SIG-M5 (cell line): Measurements from ENCODE around the gene SLC9A9.
A peak's percentile ranks its signal among the peaks of the same experiment; 100 is the strongest.

Experiments used
- DNase-seq: peaks from one replicate; lab custom pipeline; 2025; lab: John Stamatoyannopoulos, UW

SLC9A9 gene

DNA sequence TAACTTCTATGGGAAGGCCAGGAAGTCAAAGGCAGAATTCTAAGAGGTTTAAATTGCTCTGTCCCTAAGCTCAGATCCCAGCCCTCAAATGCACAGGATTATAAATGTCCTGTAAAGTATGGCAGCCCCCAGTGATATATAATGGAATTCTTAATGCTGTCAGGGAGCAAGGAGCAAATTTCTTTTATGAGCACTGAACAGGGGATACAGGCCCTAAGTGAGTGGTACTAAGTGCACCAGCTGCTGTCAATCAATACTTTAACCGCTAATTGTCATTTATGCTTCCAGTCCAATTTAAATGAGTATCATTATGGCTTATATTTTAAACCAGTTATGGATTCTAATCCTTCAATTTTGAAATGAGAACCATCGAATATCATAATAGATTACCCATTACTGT, 4.7 kb downstream of the SLC9A9 start:
- DNase-seq: no peak

DNA sequence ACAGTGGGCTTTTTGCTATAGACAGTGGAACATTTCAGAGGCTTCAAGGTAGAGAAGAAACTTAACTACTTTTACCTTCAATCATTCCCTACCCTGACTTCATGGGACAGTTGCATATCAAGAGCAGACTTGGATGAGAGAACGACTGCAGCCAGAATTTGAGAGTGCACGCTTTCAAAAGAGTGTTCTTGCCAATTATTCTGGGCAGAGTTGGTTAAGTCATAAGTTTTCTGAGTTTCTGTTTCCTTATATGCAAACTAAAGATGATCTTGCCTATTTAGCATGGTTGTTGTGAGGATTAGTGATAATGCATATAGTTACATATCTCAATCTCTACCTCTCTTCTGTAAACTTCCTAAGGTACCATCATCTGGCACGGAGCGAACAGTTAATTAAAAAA, 7.6 kb downstream of the SLC9A9 start:
- no peak for DNase-seq

DNA sequence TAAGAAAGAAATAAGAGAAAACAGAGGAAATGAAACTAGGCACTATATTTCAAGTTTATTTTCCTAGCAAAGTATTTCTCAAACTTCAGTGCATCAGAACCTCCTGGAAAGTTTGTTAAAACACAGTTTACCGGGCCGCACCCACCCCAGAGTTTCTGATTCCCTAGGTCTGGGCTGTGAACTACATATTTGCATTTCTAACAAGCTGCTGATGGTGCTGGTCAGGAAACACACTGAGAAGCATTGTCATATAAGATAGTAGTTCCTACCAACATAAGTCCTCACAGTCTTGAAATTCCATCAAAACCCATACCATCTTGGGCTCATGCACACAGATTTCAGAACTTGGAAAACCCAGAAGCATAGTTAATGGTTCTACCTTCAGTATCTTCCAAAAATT, 8.3 kb downstream of the SLC9A9 start:
- DNase-seq: no peak

DNA sequence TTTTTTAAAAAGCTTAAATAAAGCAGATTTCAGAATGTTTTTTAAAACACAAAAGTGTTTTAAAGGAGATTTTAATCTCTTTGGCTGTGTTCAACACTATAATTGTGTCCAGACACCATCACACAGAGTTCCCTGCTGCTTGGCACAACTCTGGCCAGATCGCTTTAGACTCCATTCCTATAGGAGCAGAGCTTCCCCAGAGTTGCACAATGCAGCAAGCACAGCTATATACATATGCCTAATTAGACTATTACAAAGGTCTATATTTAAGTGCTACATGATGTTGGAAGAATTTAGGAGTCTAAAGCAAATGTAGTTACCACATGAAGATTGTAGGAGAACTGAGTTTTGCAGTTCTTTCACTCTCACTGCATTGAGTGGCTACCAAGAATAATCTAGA, 11.2 kb downstream of the SLC9A9 start:
- DNase-seq: no peak

DNA sequence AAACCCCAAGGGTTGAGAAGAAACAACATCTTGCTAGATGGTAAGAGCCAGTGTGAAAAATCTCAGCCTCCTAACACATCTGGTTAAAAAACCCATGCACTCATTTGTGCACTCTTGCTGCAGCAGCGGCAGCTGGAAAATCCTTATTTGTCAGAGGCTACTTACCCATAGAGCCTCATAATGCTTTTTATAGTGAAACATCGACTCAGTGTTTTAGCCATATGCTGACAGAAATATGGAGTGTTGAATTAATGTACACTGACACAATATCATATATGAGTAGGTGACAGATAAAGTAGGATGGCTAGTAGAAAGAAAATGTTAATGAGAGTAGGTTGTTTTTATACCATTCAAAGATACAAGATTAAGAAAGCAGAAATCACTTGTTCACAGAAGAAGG, 13.0 kb downstream of the SLC9A9 start:
- no peak for DNase-seq

DNA sequence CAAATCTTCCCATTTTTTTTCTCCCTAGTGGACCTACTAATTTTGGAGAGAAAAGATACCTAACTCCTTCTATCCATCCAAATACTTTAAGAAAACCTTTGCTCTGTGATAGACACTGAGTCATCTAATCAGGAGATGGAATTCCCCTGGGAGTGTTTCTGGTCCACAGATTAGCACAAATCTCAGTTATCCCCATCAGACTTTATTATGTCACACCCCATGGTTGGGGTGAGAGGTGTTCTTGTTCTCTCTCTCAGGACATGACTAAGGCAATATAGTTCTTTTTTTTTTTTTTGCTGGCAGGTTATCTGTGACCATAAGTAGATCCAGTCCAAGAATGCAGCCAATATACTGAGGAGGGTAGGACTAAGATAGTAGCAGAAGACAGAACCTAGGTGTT, 15.8 kb downstream of the SLC9A9 start:
- DNase-seq: no peak

DNA sequence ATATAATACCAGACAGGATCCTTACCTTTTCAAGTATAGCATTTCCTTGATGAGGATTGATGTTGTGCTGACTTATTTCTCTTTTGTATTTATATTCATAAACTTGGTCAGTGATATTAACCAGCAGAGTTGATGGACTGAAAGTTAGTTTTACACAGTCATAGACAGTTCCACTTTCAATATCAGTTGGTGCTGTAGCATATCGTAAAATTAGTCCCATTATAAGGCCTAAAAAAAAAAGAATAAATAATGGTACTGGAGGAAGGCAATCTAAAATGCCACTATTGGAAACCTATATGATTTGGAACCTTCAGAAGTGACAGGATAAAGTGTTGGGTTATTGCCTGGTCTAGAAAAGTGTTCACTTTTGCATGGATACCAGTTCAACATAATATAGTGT, 16.3 kb downstream of the SLC9A9 start:
- DNase-seq: no peak

DNA sequence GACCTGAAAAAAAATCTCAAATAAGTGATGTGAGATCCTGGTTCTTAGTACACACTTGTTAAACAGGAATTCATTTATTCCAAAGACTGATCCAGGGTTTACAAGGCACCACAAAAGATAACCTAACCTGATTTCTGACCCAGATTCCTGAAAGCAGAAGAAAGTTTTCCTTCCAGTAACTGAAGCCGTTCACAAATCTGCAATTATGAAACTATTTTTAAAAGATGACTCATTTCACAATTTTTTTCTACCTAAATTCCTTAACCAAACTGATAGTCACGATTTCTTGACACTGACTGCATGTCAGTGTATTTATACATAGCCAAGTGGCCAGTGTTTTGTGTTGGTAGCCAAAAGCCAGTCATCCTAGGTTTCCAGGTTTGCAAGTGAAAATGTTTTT, 17.1 kb downstream of the SLC9A9 start:
- DNase-seq: no peak

DNA sequence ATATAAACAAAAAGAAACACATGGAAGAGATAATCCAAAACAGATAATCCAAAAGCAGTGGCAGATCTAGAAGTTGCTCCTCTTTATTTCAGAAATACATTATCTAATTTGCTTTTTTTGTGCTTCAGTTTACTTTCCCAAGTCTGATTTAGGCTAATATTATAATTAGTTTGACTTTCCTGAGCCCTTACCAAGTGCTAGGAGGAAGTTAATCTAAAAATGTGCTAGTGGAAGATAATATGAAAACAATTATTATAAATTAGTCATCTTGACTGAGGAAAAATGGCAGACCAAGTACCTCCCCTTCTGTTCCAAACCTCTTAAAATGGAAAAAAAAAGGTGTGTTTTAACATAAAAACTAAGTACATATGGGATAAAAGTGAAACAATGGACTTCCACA, 17.5 kb downstream of the SLC9A9 start:
- no peak for DNase-seq

DNA sequence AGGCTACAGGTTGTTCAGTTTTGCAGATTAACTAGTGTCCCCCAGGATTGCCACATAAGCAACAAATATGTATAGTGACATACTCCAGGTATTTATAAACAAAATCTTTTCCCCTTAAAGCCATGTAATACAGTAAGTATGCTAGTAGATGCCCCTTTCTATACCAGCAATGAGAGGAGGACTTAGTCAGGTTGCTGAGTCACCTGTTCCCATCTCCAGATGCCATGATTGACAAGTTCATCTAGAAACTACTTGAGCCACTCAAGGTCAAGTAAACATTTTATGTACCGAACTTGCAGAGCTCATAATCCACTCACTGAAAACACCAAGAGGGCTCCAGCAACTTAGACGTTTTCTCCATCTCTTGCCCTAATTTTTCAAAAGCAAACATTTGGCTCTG, 18.2 kb downstream of the SLC9A9 start:
- DNase-seq: no peak

DNA sequence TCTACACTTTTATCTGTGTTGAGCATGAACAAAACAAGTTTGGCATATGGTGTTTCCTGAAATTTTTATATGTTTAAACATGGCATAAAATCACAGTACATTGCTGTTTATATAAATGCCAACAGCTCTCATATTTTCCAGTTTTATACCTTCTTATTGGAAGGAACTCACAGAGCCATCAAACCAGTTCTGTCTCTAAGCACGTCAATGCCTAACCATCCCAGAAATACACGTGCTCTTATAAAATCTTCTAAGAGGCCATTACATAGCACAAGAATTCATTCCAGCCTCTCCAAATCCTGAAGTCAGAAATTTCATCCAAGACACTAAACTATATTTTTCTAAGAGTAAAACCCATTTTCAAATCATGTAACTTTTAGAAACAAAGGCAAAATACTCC, 20.8 kb downstream of the SLC9A9 start:
- DNase-seq: no peak

DNA sequence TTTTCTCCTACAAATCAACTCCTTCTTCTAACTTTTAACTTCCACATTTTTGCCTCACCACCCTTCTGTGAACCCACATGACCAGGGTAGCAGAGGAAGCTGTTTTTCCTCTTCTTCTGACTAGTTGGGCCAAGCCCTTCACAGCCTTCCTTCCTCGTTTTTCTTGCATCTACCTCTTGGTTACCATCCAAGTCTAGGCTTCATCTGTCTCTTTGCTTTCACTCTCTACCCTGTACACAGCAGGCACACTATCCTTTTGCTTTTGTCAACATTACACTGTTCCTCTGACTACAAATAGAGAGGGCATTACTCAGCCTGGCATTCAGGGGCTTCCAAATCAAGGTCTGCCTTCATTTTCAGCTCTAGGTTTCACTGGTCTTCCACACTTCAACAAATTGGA, 22.0 kb downstream of the SLC9A9 start:
- no peak for DNase-seq

DNA sequence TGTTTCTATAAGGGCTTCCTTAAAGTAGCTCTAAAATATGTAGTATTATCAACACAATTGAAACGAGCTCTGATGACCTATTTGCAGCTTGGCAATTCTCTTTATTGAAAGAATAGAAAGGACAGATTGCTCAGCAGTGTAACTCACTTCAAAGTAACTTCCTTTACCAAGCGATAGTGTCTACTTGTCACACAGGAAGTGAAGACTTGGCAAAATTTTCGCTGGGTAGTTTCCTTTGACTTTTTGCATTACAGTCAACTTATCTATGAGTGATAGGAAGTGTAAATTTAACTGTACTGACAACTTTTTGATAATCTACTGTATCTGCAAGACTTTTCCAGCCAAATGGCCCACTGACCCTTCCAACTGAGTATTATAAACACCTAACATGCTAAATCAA, 22.8 kb downstream of the SLC9A9 start:
- DNase-seq: no peak

DNA sequence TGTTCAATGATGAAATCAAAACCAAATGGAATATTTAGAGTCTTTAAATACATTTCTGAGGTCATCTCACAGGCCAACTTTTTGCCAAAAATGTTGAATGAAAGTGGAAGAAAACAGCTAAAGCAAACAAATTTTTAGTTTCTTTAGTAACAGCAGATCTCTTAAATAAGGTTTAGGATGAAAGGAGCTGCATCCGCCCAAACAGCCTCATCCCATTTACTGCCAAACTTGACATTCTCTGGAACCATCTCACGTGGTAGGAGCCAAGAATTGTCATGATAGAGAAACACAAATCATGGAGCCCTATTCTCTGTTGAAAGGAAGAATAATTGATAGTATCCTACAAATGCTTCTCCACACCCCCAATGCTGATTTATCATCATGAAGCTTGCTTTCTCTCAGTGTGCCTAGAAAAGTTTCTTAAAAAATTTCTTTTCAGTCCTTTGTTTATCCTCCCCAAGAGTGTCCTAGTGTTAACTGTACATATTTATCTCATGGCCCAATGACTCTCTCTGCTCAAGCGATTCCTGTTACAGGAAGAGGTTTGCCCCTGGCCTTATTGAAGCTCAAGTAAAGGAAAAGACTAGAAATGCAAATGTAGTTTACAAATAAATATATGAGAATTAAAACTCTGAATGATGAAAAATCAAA, 23.4 kb downstream of the SLC9A9 start:
- DNase-seq: no peak

DNA sequence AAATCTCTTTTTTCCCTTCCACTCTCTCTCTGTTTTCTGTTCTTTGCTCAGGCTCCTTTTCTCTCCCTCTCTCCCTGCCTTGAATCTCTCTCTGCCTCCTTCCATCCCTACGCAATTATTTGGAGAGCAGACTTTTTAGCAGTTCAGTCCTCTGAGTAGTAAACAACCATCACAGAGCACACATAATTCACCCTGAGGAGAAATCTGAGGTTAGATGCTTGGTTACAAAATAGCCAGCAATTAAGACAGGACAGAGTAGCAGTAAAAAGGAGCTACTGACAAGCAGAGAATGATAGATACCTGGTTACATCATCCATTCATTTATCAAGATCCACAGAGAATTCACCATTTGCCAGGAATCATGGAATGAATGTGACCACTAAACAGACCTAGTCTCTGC, 25.5 kb downstream of the SLC9A9 start:
- no peak for DNase-seq

DNA sequence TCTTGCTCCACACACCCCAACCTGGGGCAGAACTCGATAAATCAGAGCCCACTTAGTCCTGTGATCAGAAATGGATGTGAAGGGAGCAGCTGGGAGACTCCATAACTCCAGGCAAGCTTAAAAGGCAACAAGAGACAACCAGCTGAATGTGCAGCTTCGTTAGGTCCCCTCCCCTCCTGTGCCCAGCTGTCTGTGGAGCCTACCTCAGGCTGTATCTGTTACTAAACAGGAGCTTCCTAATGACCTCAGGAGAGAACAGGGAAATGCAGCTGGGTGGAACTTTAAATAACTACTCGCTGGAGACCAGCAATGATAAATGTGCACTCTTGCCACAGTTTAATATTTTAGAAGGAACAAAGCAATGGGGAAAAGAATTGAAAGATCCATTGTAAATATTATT, 25.9 kb downstream of the SLC9A9 start:
- DNase-seq: no peak

DNA sequence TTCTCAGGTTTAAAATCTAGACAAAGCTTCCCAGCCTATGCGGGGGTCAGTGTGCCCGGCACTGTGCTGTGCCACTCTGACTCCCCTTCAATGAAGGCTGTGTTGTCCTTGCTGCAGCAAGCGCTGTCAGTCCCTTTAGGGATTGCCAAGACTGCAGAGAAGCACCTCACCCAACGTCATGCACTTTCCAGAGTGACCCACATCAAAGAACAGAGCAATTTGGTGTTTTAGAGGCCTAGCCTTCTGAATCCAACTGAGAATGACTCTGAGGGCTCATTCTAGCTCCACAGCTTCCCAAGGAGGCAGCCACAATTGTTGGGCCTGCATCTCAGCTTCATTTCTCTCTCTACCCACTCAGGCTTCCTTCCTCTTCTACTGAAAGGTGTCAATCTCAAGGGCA, 26.4 kb downstream of the SLC9A9 start:
- DNase-seq: no peak

DNA sequence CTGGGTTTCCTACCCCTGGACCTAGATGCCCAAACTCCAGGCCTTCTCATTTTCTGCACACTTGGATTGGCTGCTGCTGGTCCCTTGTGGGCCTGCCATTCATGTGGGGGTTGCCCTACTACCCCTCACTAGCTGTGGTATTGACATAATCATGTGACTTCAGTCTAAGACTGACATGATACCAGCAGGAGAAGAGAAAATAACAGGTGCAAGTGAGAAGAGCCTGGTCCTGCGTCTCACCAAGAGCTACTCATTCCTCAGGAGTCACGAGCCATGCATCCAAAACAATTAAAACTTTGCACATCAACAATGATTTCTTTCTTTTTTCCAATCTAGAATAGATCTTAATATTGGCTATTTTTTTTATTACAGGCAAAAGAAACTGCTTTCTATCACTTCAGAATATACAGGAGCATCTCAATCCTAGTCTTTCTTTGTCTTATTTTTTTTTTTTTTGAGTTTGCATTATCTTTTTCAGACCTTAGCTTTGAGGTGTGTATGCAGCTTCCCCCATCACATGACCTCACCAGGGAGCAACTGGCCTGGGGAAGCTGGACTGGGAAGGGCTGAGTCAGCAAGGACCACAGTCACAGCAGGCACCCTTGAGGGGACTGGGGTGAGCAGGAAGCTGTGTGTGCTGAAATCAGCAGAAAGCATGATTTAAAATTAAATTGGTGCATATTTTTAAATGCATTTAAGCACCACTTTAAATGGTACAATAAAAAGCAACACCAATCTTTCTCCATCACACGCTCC, 27.6 kb downstream of the SLC9A9 start:
- no peak for DNase-seq

DNA sequence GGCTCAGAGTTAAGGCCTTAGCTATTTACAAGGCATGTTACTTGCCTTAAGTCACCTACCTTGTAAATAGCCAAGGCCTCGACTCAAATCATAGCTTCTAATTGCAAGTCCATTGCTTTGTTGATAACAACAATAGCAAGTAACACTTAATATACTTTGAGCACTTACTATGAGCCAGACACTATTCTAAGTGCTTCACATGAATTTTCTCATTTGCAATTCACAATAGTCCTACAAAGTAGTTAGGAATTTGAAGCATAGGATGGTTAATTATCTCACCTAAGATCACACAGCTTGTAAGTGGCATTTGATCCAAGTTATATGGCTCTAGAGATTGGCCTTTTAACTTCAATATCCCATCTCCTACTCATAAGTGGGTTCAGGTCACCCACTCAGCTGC, 28.4 kb downstream of the SLC9A9 start:
- no peak for DNase-seq

DNA sequence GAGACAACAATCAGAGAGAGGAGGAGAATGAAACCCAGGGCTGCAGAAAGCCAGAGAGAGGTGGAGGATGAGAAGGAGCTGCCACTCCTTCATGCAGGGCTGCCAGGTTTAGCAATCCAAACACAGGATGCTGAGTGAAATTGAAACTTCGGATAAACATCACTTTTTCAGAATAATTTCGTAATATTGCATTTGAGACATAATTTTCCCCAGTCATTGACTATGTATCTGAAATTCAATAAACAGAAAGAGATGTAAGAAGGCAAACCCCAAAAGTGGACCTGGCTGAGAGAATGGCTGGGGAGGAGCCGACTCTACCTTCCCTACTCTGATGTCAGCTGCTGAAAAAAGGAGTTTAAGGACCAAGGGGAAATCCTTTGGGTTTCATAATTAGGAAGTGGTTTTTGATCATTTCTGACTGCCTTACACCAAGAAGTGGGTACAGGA, 33.8 kb downstream of the SLC9A9 start:
- peak; percentile 93 for DNase-seq

DNA sequence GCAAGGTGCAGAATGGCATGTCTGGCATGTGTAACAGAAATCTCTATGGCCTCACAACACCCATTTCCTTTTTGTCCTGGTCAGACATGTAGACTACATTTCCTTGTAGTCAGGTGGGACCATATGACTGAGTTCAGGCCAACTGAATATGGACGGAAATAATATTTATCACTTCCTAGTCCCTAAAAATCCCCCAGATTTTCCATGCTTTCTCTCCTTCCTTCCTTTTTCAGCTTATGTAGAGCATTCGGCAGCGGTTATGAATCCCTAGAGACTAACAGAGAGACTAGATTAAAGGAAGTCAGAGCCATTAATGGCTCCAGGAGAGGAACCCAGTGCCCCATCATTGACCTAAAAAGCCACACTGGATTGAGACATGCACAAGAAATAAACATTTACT, 35.8 kb downstream of the SLC9A9 start:
- no peak for DNase-seq

DNA sequence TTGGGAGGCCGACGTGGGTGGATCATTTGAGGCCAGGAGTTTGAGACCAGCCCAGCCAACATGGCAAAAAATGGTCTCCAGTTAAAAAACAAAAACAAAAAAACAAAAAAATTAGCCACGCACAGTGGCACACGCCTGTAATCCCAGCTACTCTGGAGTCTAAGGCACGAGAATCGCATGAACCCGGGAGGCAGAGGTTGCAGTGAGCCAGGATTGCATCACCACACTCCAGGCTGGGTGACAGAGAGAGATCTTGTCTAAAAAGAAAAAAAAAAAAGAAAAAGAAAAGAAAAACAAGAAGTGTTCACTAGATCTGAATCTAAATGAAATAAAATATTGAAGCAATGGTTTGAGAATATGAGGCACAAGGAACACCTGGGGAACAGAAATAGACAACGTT, 36.7 kb downstream of the SLC9A9 start:
- DNase-seq: no peak

DNA sequence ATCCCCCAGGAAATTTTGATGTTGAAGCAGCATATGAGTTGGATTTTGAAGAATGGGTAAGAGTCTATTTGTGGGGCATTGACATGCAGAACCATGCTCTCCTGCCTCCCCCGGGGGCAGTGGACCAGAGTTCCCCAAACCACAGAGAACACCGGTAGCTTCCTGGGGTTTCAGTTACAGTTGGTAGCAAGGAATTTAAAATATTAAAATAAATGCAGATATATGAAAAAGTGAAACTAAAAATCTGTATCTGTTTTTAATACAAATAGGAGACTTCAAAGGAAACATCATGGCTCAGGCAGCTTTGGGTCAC, 37.4 kb downstream of the SLC9A9 start:
- DNase-seq: no peak
